MG63 (cell line): ENCODE data around the gene PGAM2. TPM values are rescaled to one million over a fixed set of nuclear protein-coding genes. Genes with fewer than 3 reads are reported as not detected.

ENCODE experiments used
- DNase-seq: peaks from one replicate; pipeline ENCODE4 v3.0.0-alpha.2; 2020
- H3K27me3 ChIP-seq: fragments of 250-450 bp; sonication (Bioruptor Pico); 2 replicates; pipeline ENCODE4 v1.5.1; 2020; ENCODE audit warnings: mild to moderate bottlenecking, moderate library complexity
- H3K36me3 ChIP-seq: fragments of 250-450 bp; sonication (Bioruptor Pico); 2 replicates; pipeline ENCODE4 v1.5.1; 2020; ENCODE audit warnings: mild to moderate bottlenecking, moderate library complexity
- H3K4me3 ChIP-seq: fragments of 250-450 bp; sonication (Bioruptor Pico); 2 replicates; pipeline ENCODE4 v1.5.1; 2020; ENCODE audit warnings: mild to moderate bottlenecking, moderate library complexity
- H3K9me3 ChIP-seq: fragments of 250-450 bp; sonication (Bioruptor Pico); 2 replicates; pipeline ENCODE4 v1.5.1; 2020; ENCODE audit warnings: mild to moderate bottlenecking, moderate library complexity
- total RNA-seq: library from RNA; depleted of rRNA; stranded (reverse); fragments of >200 nt; shearing (Covaris generic); gene quantifications from 2 replicates; pipeline ENCODE4 v1.2.3, GENCODE V29; 2014; ENCODE audit warnings: low replicate concordance; rRNA removed

PGAM2 gene
- total RNA-seq: not detected in 2 replicates

DNA sequence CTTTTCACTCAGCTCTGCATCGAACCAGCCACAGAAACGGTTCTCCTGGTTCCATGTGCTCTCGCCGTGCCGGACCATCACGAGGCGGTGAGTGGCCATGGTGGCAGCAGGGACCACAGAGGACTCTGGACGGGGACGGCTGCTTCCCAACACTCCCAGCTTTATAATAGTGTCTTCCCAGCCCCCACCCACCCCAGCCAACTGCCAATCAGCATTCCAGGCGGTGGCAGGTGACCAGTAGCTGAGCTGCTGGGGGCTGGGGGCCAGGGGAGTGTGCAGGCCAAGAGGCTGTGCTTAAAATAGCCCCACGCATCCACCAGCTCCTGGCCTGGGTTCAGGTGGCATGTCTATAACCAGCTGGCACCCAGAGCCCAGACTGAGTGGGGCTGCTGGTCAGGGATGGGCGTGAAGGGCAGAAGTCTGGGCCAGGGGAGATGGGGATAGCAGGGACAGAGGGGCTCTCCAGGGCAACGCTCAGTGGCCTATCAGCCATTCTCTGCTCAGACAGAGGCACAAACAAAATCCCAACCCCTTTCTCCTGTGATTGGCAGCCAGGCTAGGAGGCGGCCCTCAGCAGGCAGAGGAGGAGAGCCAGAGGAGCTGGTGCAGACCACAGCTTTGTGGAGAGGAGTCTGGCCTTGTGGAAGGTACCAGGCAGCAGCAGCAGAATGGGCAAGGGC is at the start of gene PGAM2:
PGAM2 (minus strand) TSS at position 137 of the 680 bp plus-strand sequence; CDS start at position 99, 38 bp downstream.
- no peak within 1 kb of the TSS for H3K4me3 ChIP-seq
- peak; percentile 23 for DNase-seq

DNA sequence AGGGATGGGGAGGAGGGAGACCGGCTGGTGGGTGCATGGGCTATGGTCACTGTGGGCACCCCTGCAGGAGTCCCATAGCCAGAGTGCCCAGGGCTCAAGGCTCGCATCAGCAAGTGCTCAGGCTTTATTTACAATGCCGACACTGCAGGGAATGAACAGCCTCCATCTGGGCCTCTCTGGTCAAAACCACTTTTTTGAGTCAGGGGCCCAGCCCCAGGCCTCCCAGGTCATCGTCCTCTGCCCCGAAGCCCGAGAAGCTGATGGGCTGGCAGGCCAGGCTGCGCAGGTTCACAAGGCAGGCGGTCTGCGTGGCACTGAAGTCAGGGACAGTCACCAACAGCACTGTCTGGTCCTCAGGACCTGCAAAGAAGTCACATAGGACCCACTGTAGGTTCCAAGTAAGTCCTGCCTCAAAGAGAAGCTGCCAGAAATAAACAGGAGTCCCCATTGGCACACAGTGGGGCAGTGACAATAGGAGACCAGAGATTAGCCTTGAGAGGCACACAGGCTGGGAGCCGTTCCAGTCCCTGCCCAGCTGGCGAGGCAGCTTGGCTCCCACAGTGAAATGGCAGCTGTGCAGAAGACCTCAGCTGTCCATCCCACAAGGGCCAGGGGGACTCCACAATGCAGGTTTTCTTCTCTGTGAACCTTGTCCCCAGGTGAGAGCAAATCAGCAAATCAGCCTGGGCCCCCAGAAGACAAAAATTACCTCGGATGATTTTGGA is 49.4 kb upstream of the PGAM2 start:
- DNase-seq: no peak
- peaks cover 75% of the 10 kb centered on the region for H3K36me3 ChIP-seq

More for the DNA sequence above, at the start of gene PGAM2:
- no peaks in the 10 kb centered on the region for H3K9me3 ChIP-seq
- H3K36me3 ChIP-seq: peaks cover 5% of the 10 kb centered on the region
- no peaks in the 10 kb centered on the region for H3K27me3 ChIP-seq

DNA sequence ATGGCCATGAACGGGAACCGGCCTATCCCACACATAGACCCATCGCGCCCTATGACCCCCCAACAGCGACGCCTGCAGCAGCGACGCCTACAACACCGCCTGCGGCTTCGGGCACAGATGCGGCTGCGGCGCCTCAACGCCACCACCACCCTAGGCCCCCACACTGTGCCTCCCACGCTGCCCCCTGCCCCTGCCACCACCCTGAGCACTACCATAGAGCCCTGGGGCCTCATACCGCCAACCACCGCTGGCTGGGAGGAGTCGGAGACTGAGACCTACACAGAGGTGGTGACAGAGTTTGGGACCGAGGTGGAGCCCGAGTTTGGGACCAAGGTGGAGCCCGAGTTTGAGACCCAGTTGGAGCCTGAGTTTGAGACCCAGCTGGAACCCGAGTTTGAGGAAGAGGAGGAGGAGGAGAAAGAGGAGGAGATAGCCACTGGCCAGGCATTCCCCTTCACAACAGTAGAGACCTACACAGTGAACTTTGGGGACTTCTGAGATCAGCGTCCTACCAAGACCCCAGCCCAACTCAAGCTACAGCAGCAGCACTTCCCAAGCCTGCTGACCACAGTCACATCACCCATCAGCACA is 48.5 kb upstream of the PGAM2 start:
- no peak overlapping the region for H3K4me3 ChIP-seq
- peaks cover 76% of the 10 kb centered on the region for H3K36me3 ChIP-seq
- no peaks in the 10 kb centered on the region for H3K27me3 ChIP-seq
- DNase-seq: no peak
- no peaks in the 10 kb centered on the region for H3K9me3 ChIP-seq

More for the DNA sequence above, 49.4 kb upstream of the PGAM2 start:
- Histone ChIP-seq H3K4me3 (no peak overlapping the region), H3K27me3 (no peaks in the 10 kb centered on the region), H3K9me3 (no peaks in the 10 kb centered on the region)

DNA sequence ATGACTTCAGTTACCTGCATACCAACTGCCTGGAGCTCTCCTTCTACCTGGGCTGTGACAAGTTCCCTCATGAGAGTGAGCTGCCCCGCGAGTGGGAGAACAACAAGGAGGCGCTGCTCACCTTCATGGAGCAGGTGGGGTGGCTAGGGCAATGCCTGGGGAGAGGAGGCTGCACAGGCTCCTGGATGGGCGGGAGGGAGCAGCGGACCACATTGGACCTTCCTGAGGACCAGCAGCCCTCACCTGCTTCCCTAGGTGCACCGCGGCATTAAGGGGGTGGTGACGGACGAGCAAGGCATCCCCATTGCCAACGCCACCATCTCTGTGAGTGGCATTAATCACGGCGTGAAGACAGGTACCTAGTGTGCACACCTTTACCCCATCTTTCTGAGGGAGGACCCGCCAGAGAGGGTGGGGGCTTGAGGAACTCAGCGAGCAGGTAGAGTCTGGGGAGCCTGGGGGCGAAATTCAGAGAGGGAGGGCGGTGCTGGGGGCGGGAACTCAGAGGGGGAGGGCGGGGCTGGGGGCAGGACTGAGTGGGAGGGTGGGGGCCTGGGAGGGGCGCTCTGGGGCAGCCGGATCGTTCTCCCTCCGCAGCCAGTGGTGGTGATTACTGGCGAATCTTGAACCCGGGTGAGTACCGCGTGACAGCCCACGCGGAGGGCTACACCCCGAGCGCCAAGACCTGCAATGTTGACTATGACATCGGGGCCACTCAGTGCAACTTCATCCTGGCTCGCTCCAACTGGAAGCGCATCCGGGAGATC is 47.8 kb upstream of the PGAM2 start:
- Histone ChIP-seq H3K36me3 (peaks cover 77% of the 10 kb centered on the region), H3K4me3 (no peak overlapping the region), H3K27me3 (no peaks in the 10 kb centered on the region), H3K9me3 (no peaks in the 10 kb centered on the region)
- no peak for DNase-seq

DNA sequence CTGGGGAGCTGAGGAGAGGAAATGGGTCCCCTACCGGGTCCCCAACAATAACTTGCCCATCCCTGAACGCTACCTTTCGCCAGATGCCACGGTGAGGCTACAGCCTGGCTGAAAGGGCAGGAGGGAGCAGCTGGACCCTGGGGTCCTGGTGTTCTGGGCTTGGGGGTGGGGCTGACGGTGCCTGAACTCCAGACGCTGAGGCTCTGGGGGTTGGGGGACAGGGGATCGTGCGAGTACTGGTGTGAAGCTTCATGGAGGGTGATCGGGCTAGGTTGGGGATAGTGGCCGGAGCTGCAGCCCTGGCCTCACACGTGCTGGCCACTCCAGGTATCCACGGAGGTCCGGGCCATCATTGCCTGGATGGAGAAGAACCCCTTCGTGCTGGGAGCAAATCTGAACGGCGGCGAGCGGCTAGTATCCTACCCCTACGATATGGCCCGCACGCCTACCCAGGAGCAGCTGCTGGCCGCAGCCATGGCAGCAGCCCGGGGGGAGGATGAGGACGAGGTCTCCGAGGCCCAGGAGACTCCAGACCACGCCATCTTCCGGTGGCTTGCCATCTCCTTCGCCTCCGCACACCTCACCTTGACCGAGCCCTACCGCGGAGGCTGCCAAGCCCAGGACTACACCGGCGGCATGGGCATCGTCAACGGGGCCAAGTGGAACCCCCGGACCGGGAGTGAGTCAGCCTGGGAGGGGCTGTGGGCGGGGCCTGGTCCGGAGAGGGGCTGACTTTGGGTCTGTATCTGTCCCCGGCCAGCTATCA is 47.0 kb upstream of the PGAM2 start:
- no peaks in the 10 kb centered on the region for H3K9me3 ChIP-seq
- DNase-seq: no peak
- no peak overlapping the region for H3K4me3 ChIP-seq
- no peaks in the 10 kb centered on the region for H3K27me3 ChIP-seq
- H3K36me3 ChIP-seq: peaks cover 76% of the 10 kb centered on the region

DNA sequence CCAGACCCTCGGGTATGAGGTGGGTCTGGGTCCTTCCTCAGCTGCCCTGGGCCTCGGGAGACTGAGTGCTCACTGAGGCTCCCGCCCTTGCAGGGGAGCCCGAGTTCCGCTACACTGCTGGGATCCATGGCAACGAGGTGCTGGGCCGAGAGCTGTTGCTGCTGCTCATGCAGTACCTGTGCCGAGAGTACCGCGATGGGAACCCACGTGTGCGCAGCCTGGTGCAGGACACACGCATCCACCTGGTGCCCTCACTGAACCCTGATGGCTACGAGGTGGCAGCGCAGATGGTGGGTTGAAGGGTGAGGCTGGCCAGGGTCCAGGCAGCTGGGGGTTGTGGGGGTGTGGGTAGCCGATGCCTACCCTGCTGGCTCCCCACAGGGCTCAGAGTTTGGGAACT is 46.4 kb upstream of the PGAM2 start:
- no peak for DNase-seq
- Histone ChIP-seq H3K27me3 (no peaks in the 10 kb centered on the region), H3K4me3 (no peak overlapping the region), H3K9me3 (no peaks in the 10 kb centered on the region), H3K36me3 (peaks cover 79% of the 10 kb centered on the region)

DNA sequence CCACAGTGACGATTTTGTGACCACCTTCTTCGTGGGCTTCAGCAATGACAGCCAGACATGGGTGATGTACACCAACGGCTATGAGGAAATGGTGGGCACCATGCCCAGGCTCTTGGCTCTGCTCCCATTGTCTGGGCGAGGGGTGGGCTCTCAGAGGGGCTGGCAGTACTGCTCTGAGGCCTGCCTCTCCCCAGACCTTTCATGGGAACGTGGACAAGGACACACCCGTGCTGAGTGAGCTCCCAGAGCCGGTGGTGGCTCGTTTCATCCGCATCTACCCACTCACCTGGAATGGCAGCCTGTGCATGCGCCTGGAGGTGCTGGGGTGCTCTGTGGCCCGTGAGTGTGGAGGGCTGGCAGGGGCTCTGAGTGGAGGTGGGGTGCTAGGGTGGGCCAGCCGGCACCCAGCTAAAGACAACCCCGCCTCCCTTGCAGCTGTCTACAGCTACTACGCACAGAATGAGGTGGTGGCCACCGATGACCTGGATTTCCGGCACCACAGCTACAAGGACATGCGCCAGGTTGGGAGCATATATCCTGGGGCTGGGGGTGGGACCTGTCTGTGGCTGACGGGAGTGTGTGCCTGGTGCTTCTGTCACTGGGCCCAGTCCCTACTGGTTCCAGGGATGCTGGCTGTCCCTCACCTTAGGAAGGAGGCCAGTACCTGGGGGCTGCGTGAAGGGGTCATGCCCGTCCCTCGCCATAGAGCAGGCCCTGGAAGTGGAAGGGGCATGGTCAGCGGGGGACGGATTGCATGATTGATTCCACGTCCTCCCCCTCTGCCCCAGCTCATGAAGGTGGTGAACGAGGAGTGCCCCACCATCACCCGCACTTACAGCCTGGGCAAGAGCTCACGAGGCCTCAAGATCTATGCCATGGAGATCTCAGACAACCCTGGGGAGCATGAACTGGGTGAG is 45.6 kb upstream of the PGAM2 start:
- H3K9me3 ChIP-seq: no peaks in the 10 kb centered on the region

DNA sequence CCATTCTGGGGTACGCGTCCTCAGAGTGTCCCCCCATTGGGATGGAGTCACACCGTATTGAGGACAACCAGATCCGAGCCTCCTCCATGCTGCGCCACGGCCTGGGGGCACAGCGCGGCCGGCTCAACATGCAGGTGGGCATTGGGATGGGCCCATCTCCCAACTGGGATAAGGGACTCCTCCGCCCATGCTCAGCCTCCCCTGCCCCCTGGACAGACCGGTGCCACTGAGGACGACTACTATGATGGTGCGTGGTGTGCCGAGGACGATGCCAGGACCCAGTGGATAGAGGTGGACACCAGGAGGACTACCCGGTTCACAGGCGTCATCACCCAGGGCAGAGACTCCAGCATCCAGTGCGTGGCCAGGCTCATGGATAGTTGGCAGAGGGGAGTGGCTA is 44.6 kb upstream of the PGAM2 start:
- Histone ChIP-seq H3K36me3 (peaks cover 75% of the 10 kb centered on the region), H3K9me3 (no peaks in the 10 kb centered on the region), H3K4me3 (no peak overlapping the region), H3K27me3 (no peaks in the 10 kb centered on the region)
- DNase-seq: no peak

More for the DNA sequence above, 45.6 kb upstream of the PGAM2 start:
- no peak for DNase-seq
- Histone ChIP-seq H3K36me3 (peaks cover 76% of the 10 kb centered on the region), H3K27me3 (no peaks in the 10 kb centered on the region), H3K4me3 (no peak overlapping the region)

DNA sequence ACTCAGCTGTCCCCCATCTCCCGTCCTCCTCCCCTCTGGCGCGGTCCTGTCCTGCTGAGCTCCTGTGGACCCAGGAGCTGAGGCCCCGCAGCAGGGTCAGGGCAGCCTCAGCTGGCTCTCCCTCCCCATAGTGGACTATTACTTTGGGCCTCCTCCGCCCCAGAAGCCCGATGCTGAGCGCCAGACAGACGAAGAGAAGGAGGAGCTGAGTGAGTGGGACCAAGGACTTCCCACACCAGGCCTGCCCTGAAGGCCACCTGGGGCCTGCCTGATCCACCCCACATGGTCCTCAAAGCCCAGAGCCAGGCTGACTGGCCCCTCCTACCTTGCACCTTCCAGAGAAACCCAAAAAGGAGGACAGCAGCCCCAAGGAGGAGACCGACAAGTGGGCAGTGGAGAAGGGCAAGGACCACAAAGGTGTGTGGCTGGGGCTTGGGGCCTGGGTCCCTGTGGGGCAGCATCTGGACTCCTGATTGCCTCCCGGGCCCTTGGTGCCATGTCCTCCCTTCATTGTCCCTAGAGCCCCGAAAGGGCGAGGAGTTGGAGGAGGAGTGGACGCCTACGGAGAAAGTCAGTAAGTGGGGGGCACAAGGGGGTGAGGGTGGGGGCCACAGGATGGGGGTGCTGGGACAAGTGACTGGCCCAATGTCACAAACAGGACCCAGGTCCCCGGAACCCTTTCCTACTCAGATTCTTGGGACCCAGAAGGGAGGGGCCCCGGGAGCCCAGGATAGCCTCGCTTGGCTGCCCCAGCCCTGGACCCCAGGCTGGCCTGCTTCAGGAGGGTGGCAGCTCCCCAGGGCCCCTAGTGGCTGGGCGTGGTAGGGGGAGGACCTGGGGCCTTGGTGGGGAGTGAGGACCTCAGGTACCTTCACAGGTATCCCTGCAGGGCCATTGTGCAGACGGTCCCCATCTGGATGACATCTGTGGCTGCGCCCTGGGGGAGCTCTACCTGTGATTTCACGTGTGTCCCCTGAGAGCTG is 43.7 kb upstream of the PGAM2 start:
- Histone ChIP-seq H3K9me3 (no peaks in the 10 kb centered on the region), H3K27me3 (no peaks in the 10 kb centered on the region)
- DNase-seq: no peak

DNA sequence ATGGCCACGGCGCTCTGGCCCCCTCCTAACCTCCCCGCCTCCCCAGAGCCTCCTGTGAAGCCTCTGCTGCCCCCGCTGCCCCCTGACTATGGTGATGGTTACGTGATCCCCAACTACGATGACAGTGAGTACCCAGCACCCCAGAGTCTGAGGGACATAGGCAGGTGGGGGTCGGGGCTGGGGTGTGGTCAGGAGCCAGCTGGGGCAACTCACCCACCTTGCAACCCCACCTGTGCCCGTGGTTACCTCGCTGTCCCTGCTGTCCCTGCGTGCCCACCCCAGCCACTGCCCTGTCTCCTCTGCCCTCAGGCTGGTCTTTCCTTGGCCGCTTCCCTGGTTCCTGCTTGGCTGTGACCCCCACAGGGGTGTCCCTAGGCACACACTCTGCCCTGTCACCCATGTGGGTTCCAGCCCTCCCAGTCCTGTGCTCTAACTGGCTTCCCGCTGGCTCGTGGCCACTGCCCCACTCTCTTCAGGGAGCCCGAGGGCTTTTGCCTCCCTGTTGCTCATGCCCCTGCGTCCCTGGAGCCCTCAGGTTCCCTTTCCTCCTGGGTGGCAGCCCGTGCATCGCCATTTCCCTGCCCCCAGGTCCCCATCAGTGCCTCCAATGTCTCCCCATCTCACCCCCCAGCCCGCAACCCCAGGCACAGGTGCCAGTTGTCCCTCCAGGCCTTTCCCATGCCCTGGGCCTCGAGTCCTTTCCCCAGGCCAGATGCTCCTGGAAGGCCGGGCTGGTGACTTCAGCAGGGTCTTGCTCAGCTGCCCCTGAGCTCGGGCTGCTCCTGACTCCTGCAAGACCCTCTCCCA is 42.8 kb upstream of the PGAM2 start:
- no peak for DNase-seq
- peaks cover 59% of the 10 kb centered on the region for H3K36me3 ChIP-seq

More for the DNA sequence above, 43.7 kb upstream of the PGAM2 start:
- Histone ChIP-seq H3K36me3 (peaks cover 66% of the 10 kb centered on the region), H3K4me3 (no peak overlapping the region)

DNA sequence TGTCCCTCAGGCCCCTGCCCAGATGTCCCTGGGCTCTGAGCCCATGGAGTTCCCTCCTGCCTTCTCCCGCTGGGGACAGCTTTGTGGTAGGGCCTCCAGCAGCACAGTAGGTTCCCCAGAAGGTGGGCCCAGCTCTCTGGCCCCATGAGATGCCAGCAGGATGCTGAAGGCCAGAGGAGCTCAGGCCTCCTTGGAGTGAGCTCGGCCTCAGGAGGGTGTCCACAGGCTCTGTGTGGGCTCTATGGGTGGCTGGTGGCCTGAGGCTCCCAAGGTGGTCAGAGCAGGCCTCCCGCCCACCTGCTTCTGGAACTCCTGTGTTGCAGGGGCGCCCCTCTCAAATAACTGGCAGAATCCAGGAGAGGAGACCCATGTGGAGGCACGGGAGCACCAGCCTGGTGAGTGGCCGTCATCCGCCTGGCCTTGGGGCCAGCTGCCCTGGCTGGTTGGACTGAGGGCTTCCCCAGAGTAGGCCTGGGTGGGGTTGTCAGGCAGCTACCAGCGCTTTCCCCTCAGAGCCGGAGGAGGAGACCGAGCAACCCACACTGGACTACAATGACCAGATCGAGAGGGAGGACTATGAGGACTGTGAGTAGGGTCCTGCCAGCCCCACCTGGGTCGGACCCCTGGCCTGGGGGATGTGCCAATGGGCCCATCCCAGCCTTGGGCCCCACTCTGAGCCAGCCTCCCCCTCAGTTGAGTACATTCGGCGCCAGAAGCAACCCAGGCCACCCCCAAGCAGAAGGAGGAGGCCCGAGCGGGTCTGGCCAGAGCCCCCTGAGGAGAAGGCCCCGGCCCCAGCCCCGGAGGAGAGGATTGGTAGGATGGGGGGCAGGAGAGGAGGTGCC is 42.0 kb upstream of the PGAM2 start:
- Histone ChIP-seq H3K27me3 (no peaks in the 10 kb centered on the region), H3K4me3 (no peak overlapping the region), H3K36me3 (peaks cover 51% of the 10 kb centered on the region), H3K9me3 (no peaks in the 10 kb centered on the region)
- DNase-seq: no peak

More for the DNA sequence above, 42.8 kb upstream of the PGAM2 start:
- Histone ChIP-seq H3K27me3 (no peaks in the 10 kb centered on the region), H3K9me3 (no peaks in the 10 kb centered on the region), H3K4me3 (no peak overlapping the region)

DNA sequence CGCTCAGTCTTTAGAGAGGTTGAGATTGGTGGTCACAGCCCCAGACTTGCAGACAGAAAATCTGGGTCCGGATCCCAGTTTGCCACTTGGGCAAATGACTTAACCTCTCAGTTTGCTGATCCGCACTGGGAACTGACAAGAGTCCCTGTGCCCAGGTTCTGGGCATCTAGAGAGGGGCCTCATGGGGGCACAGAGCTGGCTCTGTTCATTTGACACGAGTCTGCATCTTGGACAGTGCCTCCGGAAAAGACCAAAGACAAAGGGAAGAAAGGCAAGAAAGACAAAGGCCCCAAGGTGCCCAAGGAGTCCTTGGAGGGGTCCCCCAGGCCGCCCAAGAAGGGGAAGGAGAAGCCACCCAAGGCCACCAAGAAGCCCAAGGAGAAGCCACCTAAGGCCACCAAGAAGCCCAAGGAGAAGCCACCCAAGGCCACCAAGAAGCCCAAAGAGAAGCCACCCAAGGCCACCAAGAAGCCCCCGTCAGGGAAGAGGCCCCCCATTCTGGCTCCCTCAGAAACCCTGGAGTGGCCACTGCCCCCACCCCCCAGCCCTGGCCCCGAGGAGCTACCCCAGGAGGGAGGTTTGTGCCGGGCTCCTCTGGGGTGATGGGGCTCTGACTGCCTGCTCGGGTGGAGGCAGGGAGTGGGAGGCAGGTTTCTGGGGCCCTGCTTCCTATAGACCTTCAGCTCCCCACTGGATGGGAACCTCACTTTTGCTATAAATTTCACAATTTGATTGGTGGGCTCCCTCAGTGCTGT is 41.1 kb upstream of the PGAM2 start:
- Histone ChIP-seq H3K4me3 (no peak overlapping the region), H3K36me3 (peaks cover 44% of the 10 kb centered on the region), H3K27me3 (no peaks in the 10 kb centered on the region), H3K9me3 (no peaks in the 10 kb centered on the region)
- DNase-seq: no peak
